ENCODE measurements around the gene CNGB1. TPM values are rescaled to one million over a fixed set of nuclear protein-coding genes. Genes with fewer than 3 reads are reported as not detected.

Gene CNGB1
- total RNA-seq, 1 experiment from 2014 or later: not detected

DNA sequence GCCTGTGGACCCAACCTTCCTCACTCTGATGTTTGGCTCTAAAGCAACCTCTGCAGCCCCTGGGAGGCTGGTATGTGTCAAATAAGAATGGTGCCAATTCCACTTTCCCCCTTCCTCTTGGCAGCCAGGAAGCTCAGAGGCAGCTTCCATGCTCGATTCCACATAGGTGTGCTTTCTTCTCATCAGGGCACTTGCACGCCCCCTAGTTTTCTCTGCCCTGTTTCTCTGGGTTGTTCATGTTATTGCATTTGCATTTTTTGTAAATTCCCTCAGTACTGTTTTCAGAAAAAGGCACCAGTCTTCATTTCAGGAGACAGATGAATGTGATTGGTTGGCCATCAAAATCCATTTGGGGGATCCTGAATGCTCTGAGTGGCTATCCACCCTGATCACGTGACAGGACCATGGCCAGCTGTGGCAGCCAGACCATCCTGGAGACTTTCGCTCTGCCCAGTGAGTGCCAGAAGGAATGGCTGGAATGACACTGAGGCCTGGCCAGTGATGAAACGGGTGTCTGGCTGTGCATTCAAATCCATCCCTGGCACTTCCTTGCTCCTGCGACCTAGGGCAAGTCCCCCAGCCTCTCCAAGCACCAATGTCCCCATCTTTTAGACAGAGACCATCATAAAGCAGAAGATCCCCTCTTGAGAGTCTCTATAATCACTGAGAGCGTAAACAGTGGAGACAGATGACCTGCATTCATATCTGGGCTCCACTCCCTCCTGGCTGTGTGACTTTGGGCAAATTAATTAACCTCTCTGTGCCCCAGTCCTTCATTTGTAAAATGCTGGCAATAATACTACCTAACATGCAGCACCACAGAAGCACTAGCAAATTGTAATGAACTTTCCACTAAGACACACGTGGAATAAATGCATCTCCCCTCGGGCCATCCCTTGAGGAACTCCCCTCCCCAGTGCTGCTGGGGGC lies 56.4 kb downstream of the CNGB1 start:
- no peak overlapping the region for H3K27ac Mint-ChIP-seq (ENCODE audit: unreplicated experiment)
- POLR2A ChIA-PET: no interaction called here
- CTCF ChIA-PET: no interaction called here

DNA sequence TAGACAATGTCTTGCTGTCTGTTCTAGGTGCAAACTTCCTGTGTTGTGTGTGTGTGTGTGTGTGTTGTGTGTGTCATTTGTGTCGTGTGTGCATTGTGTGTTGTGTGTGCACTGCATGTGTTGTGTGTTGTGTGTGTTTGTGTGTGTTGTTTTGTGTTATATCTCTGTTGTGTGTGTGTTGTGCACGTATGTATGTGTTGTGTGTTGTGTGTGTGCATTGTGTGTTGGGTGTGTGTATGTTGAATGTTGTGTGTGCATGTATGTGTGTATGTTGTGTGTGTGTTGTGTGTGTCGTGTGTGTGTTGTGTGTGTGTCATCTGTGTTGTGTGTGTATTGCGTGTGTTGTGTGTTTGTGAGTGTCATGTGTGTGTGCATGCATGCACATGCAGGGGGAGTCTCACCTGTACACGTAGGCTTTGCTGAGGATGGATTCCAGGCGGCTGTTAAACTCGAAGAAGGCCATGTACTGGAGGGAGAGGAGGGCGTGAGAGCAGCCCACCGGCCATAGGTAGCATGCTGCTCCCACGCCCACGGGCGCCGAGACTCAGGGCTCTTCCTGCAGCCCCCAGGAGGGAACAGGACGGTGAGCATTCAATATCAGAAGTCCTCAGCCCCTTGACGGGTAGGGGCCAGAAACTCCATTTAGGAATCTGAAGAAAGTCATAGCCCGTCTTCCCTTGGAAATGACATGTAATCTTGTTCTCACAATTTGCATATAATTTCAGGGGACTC lies 58.2 kb downstream of the CNGB1 start:
- Mint-ChIP-seq H3K27me3 (ENCODE audit: insufficient read depth, unreplicated experiment) (no peaks in the 10 kb centered on the region), H3K36me3 (ENCODE audit: insufficient read depth, unreplicated experiment) (no peaks in the 10 kb centered on the region), H3K4me1 (ENCODE audit: low read depth, unreplicated experiment) (peaks cover 5% of the 10 kb centered on the region), H3K27ac (ENCODE audit: unreplicated experiment) (no peak overlapping the region), H3K4me3 (ENCODE audit: unreplicated experiment) (no peak overlapping the region), H3K9me3 (ENCODE audit: unreplicated experiment) (no peaks in the 10 kb centered on the region)
- TF ChIP-seq, protein P1, sequence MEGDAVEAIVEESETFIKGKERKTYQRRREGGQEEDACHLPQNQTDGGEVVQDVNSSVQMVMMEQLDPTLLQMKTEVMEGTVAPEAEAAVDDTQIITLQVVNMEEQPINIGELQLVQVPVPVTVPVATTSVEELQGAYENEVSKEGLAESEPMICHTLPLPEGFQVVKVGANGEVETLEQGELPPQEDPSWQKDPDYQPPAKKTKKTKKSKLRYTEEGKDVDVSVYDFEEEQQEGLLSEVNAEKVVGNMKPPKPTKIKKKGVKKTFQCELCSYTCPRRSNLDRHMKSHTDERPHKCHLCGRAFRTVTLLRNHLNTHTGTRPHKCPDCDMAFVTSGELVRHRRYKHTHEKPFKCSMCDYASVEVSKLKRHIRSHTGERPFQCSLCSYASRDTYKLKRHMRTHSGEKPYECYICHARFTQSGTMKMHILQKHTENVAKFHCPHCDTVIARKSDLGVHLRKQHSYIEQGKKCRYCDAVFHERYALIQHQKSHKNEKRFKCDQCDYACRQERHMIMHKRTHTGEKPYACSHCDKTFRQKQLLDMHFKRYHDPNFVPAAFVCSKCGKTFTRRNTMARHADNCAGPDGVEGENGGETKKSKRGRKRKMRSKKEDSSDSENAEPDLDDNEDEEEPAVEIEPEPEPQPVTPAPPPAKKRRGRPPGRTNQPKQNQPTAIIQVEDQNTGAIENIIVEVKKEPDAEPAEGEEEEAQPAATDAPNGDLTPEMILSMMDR (IDR thresholded peaks at IDR 0.05; ENCODE audit: insufficient read depth in 1 of 2, low read depth in 1 of 2, low read length in 1 of 2, severe bottlenecking in 1 of 2, unreplicated experiment in 1 of 2): no peak
- POLR2A ChIA-PET: no interaction called here
- Histone ChIP-seq H3K4me3 (ENCODE audit: low read depth, low read length) (no peak overlapping the region), H3K36me3 (ENCODE audit: control insufficient read depth, insufficient read depth, low read length) (no peaks in the 10 kb centered on the region), H3K4me1 (0 out of 2 replicates have a peak, but pooled peaks cover 5% of the 10 kb centered on the region), H3K27me3 (replicated peaks; ENCODE audit: control insufficient read depth, insufficient read depth, low read length) (no peaks in the 10 kb centered on the region), H3K9me3 (no peaks in the 10 kb centered on the region)
- no peak for DNase-seq
- no TSS peak for BruUV-seq (replicated peaks)
- CTCF ChIA-PET: no interaction called here
- intact Hi-C loops (cut with micrococcal nuclease; ENCODE audit: unreplicated experiment): no loop called here

More for the DNA sequence above, 56.4 kb downstream of the CNGB1 start:
- DNase-seq: no peak
- Histone ChIP-seq H3K9me3 (no peaks in the 10 kb centered on the region), H3K27me3 (replicated peaks; ENCODE audit: control insufficient read depth, insufficient read depth, low read length) (no peaks in the 10 kb centered on the region), H3K4me3 (ENCODE audit: low read depth, low read length) (no peak overlapping the region), H3K4me1 (0 out of 2 replicates have a peak, but pooled peaks cover 5% of the 10 kb centered on the region), H3K36me3 (ENCODE audit: control insufficient read depth, insufficient read depth, low read length) (no peaks in the 10 kb centered on the region)
- Mint-ChIP-seq H3K4me3 (ENCODE audit: unreplicated experiment) (no peak overlapping the region), H3K9me3 (ENCODE audit: unreplicated experiment) (no peaks in the 10 kb centered on the region), H3K4me1 (ENCODE audit: low read depth, unreplicated experiment) (peaks cover 5% of the 10 kb centered on the region), H3K36me3 (ENCODE audit: insufficient read depth, unreplicated experiment) (no peaks in the 10 kb centered on the region), H3K27me3 (ENCODE audit: insufficient read depth, unreplicated experiment) (no peaks in the 10 kb centered on the region)
- intact Hi-C loops (cut with micrococcal nuclease; ENCODE audit: unreplicated experiment): no loop called here
- TF ChIP-seq, protein P1 (IDR thresholded peaks at IDR 0.05; ENCODE audit: insufficient read depth in 1 of 2, low read depth in 1 of 2, low read length in 1 of 2, severe bottlenecking in 1 of 2, unreplicated experiment in 1 of 2): peak in 1 of 2 experiments; percentile 12
- no TSS peak for BruUV-seq (replicated peaks)

DNA sequence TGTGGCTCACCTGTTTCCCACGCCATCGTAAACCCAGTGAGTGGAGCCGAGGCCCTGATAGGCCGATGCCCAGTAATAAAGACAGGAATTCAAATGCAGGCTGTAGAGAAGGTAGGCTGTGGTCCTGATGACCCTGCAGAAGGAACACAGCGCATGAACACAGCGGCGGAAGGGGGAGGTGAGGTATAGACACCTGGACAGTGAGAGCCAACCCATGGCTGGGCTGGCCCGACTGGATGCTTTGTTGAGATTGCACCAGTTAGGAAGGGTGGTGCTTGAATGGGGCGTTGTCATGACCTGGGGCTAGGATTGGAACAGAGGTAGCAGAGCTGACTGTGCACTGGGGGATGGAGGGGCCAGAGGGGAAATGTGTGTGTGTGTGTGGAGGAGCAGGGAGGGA lies 59.2 kb downstream of the CNGB1 start:
- no peak overlapping the region for H3K4me3 Mint-ChIP-seq (ENCODE audit: unreplicated experiment)
- peaks cover 5% of the 10 kb centered on the region for H3K4me1 Mint-ChIP-seq (ENCODE audit: low read depth, unreplicated experiment)
- DNase-seq: peak; percentile 54 to 77
- H3K36me3 Mint-ChIP-seq (ENCODE audit: insufficient read depth, unreplicated experiment): no peaks in the 10 kb centered on the region
- no peak overlapping the region for H3K27ac Mint-ChIP-seq (ENCODE audit: unreplicated experiment)
- Histone ChIP-seq H3K4me3 (ENCODE audit: low read depth, low read length) (no peak overlapping the region), H3K4me1 (0 out of 2 replicates have a peak, but pooled peaks cover 5% of the 10 kb centered on the region), H3K9me3 (no peaks in the 10 kb centered on the region), H3K36me3 (ENCODE audit: control insufficient read depth, insufficient read depth, low read length) (no peaks in the 10 kb centered on the region), H3K27me3 (replicated peaks; ENCODE audit: control insufficient read depth, insufficient read depth, low read length) (no peaks in the 10 kb centered on the region)
- BruUV-seq (replicated peaks): no TSS peak
- CTCF ChIA-PET: no interaction called here
- intact Hi-C loops (cut with micrococcal nuclease; ENCODE audit: unreplicated experiment): no loop called here
- no peaks in the 10 kb centered on the region for H3K27me3 Mint-ChIP-seq (ENCODE audit: insufficient read depth, unreplicated experiment)
- POLR2A ChIA-PET: no interaction called here
- TF ChIP-seq, protein P1 (IDR thresholded peaks at IDR 0.05; ENCODE audit: insufficient read depth in 1 of 2, low read depth in 1 of 2, low read length in 1 of 2, severe bottlenecking in 1 of 2, unreplicated experiment in 1 of 2): no peak
- no peaks in the 10 kb centered on the region for H3K9me3 Mint-ChIP-seq (ENCODE audit: unreplicated experiment)

All from Caco-2 (cell line).